HG03064 (cell line): ENCODE results near the gene AMY1C.
"Not testable (repeated sequence)": the region's sequence is repeated elsewhere in the genome, so short reads cannot be mapped to it uniquely, and the experiment has no call there.

Experiments used
- ATAC-seq: cut with Tn5 transposase; IDR thresholded peaks from one replicate; pipeline ENCODE4 v1.9.1; 2021; ENCODE audit warnings: low read depth; ENCODE audit not compliant: unreplicated experiment

AMY1C gene

DNA sequence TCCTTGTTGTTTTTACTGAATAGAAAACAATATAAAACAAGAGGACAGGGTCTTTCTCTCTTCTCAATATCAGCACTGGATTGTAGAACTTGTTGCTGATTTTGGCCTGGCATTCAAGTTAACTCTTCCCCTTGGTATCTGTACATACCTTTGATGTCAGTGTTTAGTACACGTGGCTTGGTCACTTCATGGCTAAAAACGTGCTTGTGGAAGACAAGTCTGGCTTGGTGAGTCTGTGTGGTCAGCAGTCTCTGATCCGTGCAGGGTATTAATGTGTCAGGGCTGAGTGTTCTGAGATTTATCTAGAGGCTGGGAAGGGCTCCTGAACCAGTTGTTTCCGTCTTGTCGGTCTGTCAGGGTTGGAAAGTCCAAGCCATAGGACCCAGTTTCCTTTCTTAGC, at the start of gene AMY1C:
TSS of gene AMY1C (plus strand) at position 301 of the 400 bp plus-strand sequence. CDS start 572 bp downstream, outside the sequence.
- ATAC-seq = not testable (repeated sequence)

DNA sequence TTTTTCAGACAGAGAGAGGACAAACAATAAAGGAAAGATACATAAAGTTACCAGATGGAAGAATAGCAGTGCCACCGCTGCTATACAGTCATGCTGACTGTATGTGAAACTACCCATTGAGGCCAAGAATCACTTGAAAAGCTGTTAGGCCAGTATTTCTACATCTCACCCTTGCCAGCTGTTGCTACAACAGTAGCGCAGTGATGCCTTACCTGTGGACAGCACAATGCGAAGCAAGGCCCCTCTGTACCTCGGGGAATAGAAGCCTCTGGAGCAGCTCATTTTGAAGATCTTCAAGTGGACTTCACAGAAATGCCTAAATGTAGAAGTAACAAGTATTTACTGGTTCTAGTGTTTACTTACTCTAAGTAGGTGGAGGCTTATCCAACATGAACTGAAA, 49.0 kb upstream of the AMY1C start:
- ATAC-seq = not testable (repeated sequence)

DNA sequence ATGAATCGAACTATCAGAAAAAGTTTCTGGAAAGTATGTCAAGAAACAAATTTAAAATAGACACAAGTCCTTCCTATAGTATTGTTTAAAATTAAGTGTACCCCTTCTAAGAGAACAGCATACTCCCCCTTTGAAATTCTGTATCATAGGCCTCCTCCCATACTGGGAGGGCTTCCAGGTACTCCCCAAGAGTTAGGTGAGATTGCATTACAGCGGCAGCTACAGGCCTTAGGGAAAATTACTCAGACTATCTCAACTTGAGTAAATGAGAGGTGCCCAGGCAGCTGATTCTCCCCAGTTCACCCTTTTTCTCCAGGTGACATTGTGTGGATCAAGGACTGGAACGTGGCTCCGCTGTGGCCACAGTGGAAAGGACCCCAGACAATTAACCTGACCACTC, 48.4 kb upstream of the AMY1C start:
- ATAC-seq = not testable (repeated sequence)

DNA sequence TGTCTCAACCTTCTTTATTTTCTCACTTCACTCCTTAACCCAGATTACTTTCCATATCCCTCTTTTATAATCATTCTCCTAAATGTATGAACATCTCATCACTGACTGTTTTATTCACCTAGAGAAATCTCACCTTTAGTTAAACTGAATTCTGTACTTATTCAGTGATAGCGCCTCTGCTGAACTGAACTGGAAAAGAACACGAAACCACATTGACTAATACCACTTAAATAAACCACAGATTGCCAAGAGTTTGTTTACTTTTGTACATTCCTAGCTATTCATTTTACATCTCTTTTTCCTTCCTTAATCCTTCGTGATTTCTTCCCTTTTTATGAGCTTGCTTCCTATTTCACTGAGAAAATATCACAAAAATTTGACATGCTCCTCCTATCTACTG, 42.0 kb upstream of the AMY1C start:
- ATAC-seq = not testable (repeated sequence)

DNA sequence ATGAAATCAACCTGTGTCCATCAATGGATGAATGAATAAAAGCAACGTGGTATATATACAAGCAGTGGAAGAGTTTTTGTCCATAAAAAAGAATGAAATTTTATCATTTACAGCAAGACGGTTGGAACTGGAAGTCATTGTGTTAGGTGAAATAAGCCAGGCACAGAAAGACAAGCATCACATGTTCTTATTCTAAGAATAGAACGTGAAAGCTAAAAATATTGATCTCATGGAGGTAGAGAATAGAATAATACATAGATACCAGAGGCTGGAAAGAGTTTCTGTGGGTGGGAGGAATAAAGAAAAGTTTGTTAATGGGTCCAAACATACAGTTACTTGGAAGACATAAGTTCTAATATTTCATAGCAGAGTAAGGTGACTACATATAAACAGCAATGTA, 39.3 kb upstream of the AMY1C start:
- not testable (repeated sequence) for ATAC-seq

DNA sequence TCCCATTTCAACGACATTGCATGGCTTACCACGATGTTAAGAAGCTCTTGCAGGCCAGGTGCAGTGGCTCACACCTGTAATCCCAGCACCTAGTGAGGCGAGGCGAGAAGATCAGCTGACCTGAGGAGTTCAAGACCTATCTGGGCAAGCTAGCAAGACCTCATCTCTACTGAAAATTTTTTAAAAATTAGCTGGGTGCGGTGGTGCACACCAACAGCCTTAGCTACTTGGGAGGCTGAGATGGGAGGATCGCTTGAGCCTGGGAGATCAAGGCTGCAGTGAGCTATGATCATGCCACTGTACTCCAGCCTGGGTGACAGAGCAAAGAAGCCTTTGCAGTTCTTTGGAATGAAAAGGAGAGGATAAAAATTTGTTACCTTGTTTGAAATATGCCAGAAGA, 32.3 kb upstream of the AMY1C start:
- ATAC-seq = not testable (repeated sequence)

DNA sequence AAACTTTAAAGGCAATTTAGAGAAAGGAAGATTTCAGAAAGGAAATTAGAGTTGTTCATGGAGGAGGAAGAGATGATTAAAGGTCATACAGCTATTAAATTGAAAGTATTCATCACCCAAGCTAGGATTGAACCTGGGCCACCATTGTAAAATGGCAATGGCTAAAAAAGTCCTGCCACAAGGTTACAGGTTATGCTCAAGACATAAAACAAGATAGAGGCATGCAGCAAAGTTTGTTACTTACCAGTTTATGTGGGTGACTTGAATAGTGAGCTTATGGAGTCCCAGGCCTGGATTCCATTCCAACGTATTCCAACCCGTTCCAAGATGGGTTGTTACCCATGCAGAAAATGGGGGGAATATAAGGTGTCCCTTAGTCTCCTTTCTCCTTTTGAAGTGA, 28.2 kb upstream of the AMY1C start:
- ATAC-seq = not testable (repeated sequence)

DNA sequence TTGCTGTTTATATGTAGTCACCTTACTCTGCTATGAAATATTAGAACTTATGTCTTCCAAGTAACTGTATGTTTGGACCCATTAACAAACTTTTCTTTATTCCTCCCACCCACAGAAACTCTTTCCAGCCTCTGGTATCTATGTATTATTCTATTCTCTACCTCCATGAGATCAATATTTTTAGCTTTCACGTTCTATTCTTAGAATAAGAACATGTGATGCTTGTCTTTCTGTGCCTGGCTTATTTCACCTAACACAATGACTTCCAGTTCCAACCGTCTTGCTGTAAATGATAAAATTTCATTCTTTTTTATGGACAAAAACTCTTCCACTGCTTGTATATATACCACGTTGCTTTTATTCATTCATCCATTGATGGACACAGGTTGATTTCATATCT, 14.4 kb upstream of the AMY1C start:
- ATAC-seq = not testable (repeated sequence)

DNA sequence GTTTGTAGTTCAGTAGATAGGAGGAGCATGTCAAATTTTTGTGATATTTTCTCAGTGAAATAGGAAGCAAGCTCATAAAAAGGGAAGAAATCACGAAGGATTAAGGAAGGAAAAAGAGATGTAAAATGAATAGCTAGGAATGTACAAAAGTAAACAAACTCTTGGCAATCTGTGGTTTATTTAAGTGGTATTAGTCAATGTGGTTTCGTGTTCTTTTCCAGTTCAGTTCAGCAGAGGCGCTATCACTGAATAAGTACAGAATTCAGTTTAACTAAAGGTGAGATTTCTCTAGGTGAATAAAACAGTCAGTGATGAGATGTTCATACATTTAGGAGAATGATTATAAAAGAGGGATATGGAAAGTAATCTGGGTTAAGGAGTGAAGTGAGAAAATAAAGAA, 11.7 kb upstream of the AMY1C start:
- not testable (repeated sequence) for ATAC-seq

DNA sequence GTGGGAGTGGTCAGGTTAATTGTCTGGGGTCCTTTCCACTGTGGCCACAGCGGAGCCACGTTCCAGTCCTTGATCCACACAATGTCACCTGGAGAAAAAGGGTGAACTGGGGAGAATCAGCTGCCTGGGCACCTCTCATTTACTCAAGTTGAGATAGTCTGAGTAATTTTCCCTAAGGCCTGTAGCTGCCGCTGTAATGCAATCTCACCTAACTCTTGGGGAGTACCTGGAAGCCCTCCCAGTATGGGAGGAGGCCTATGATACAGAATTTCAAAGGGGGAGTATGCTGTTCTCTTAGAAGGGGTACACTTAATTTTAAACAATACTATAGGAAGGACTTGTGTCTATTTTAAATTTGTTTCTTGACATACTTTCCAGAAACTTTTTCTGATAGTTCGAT, 5.2 kb upstream of the AMY1C start:
- not testable (repeated sequence) for ATAC-seq

DNA sequence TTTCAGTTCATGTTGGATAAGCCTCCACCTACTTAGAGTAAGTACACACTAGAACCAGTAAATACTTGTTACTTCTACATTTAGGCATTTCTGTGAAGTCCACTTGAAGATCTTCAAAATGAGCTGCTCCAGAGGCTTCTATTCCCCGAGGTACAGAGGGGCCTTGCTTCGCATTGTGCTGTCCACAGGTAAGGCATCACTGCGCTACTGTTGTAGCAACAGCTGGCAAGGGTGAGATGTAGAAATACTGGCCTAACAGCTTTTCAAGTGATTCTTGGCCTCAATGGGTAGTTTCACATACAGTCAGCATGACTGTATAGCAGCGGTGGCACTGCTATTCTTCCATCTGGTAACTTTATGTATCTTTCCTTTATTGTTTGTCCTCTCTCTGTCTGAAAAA, 4.7 kb upstream of the AMY1C start:
- ATAC-seq = not testable (repeated sequence)

DNA sequence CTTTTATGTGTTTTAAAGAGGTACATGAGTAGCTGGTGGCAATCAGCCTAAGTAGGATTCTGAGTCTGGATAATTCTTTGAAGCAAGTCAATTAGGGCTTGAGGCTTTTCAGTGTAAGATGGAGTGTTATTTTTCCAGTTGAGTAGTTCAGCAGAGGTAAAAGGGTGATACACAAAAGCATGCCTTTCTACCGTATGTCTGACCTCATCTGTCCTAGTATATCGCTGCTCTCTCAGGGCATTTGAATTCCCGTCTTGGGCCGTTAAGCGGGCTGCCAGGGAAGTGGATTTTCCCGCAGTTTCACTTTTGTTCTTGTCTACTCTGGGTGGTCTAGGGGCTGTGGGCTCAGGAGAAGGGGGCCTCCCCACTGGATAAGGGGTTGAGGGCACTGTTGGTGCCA, 1.4 kb upstream of the AMY1C start:
- not testable (repeated sequence) for ATAC-seq

DNA sequence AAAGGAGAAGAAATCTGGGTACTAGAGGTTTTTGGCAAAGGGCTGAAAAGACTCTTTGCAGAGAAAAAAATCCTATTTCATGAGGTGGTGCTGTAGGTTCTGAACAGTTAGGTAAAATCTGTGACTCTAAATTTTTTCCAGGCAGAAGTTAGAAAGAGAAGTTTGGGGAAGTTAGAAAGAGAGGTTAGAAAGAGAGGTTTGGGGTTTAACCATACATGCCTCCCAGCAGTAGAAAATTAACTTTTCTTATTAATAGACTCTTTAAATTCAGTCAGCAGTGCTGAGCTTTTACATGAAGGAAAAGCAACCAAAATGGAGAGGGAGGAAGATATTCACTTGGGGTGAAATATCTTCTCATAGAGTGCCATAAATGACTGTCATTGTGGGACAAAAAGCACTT, 12.2 kb downstream of the AMY1C start:
- no peak for ATAC-seq

DNA sequence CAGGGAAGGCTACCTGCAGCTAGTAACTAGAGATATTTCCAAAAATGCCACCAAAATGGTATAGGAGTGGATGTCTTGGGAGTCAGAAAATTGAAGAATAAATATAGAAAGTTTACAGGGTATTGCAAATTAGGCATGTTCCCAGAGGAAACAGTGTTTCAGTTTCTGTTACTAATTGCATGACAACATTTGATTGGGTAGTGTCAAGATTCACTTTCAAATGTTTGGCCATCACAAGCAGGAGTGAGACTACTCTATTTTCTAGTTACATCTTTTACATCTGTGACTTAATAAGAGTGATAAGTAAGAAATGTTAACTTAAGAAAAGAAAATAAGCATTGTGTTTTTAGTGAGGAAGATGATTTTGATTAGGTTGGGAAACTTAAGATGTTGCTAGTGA, 30.2 kb downstream of the AMY1C start:
- no peak for ATAC-seq

DNA sequence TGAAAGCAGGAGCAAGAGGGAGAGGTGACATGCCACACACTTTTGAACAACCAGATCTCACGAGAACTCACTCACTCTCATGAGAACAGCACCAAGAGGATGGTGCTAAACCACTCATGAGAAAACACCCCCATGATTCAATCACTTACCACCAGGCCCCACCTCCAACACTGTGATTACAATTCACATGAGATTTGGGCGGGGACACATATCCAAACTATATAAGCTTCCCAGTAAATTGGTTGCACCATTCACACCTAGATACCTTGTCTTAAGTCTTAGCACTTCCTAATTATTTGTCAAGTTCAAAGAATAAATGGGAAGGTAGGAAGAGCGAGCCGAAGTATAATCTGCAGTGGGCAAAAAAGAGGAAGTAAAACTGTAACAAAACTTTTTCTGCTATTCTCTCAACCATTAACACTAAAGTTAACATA, 34.3 kb downstream of the AMY1C start:
- ATAC-seq = peak; percentile 59

DNA sequence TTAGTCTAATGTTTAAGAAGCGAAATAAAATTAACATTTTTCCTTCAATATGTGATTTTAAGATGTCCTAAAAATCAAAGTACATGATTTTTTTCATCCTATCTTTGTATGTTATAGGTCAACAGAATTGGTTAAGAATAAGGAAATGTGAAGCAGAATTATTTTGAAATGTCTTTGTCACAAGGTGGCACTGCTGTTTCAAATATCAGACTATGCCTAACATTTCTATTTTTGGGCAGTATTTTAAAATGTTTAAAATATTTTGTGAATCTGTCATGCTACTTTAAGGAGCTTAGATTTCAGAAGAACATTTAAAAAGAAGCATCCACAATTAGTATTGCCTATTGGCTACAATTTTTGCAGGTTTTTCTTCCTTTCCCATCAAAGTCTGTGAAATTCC, 38.7 kb downstream of the AMY1C start:
- ATAC-seq = no peak

DNA sequence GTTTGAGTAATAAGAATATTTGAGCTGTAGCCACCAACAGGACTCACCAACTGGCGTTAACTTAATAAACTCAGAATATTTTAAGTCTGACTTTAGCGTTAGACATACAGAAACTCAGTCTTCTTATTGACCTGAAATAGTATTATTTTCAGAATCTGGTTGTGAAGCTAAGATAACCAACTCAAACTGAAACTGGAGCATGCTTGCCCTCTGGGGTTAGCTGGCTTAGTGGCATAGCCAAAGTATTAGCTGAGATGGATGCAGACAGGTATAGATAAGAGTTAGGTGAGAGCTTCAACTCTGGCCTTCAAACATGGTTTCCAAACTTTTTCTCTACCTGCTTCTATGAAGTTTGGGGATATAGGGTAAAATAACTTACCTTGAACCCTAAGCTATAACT, 40.5 kb downstream of the AMY1C start:
- ATAC-seq = no peak
